Omental fat pad (tissue), 4 donors: ENCODE measurements around the gene TRIM16. TPM values are rescaled to one million over a fixed set of nuclear protein-coding genes. Genes with fewer than 3 reads are reported as not detected.
"Not testable (repeated sequence)": the region's sequence is repeated elsewhere in the genome, so short reads cannot be mapped to it uniquely, and the experiment has no call there.

Source experiments
- ATAC-seq: fragments of 150-250 bp; one replicate; pipeline ENCODE4 v1.9.1; 2016; ENCODE audit warnings: mild to moderate bottlenecking, moderate library complexity; ENCODE audit not compliant: low FRiP score
- DNase-seq: peaks from one replicate; pipeline ENCODE4 v3.0.0-alpha.2; 2019; ENCODE audit warnings: low spot score
- small RNA-seq: library from RNA; depleted of rRNA; stranded (forward); fragments of <200 nt; gene quantifications from one replicate; pipeline ENCODE3, GENCODE V24; 2016
- total RNA-seq, 4 donors: library from RNA; depleted of rRNA; stranded (reverse); fragments of >200 nt; gene quantifications; one replicate each; pipeline ENCODE4 v1.1.0, GENCODE V29; 2016

TRIM16 gene
- total RNA-seq, 4 donors from 2014 or later: 20.2 to 36.7 (median 25.5) TPM

- DNase-seq, ATAC-seq: not testable (repeated sequence)
These were observed 94.3 kb downstream of the TRIM16 start for GRCh38 chr17:15589544-15590536.

GRCh38 chr17:15588017-15588416, 96.1 kb downstream of the TRIM16 start:
- not testable (repeated sequence) for DNase-seq, ATAC-seq

GRCh38 chr17:15583313-15583712, 100.8 kb downstream of the TRIM16 start:
- not testable (repeated sequence) for DNase-seq, ATAC-seq

DNA sequence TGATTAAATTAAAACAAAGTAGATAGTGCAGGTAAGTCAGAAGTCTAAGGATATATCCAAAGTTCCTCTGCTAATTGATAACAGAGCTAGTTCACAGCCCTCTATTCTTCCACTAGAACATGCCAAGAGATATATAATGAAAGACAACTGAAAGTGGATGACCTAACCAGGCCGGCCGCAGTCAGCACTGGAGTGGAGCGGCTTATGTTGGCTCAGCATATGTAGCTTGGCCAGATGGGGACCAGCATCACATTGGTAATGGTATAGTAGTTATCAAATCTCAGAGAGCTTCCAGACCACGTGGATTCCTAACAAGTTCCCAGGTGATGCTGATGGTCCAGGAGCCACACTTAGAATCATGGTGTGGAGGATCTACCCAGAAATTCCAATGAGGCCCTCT, 102.6 kb downstream of the TRIM16 start:
- DNase-seq, ATAC-seq: not testable (repeated sequence)

Small RNA genes within 50 kb of the gene (small RNA-seq; reads per million reads assigned to genes)
- gene AC005838.1 (not detected), gene ZNF29P (not detected)

Other genes starting within 250 kb of the TRIM16 start
- gene CDRT4, start 216.7 kb downstream of the TRIM16 start, total RNA-seq: 1 to 10 TPM; 1.3 to 7.9 (median 2.6) TPM
- 10 to 100 TPM in 3 of 4 donors, 1 to 10 TPM in 1; 8.4 to 24.0 (median 14.5) TPM for gene TVP23C, start 120.8 kb downstream of the TRIM16 start, total RNA-seq
- gene FBXW10B, start 64.6 kb downstream of the TRIM16 start, total RNA-seq: 1 to 10 TPM; 1.1 to 8.0 (median 3.0) TPM
- 10 to 100 TPM; 11.9 to 28.9 (median 19.1) TPM for gene ZNF286A, start 15.4 kb upstream of the TRIM16 start, total RNA-seq
- under 1 TPM in 1 of 4 donors, not detected in 3; 0.24 TPM for gene TBC1D26, start 48.0 kb upstream of the TRIM16 start, total RNA-seq